Measurements from ENCODE around the gene VSIG4.

VSIG4 gene

GRCh38 chrX:66008328-66008970 lies 31.4 kb downstream of the VSIG4 start:
- no peak for DNase-seq (ENCODE audit: low spot score)

DNA sequence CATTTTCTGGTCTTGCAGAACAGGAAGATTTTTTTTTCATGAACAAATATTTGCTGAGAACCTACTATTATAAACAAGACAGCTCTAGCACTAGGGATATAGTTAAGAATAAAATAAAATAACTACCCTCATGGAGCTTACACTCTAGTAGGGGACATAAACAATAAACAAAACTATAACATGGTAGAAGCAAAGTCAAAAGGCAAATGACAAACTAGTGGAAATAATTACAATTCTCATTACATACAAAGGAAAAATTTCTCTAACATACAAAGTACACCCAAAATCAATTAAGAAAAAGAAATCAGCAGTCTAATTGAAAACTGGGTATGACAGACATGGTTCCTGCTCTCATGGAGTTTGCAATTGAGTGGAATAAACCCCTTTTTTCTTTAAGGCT lies 32.0 kb downstream of the VSIG4 start:
- no peak for DNase-seq (ENCODE audit: low spot score)

DNA sequence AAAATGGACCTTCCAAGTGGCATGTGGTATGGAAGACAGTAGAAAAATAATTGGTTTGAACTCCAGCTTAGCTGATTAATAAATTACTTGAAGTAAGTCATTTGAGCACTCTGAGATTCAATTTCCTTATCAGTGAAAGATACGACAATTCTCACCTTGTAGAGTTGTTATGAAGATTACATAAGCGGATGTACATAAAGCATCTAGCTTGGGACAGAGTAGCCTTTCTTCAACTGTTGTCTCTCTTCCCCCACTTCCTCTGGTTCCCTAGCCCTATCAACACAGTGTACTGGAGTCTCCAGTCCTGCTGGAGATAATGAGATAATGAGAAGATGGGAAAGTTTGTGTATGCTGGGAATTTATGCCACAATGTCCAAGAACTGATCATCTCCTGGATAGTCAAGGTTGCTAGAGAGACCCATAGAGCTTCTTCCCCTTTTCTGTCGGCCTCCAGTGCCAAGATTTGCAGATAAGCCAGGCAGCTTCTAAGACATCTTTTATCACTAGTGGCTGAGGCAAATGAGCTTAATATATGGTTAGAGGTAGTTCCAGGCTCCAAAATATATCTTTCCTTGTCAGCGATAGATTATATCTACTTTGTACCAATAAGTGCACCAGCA lies 33.9 kb downstream of the VSIG4 start:
- DNase-seq (ENCODE audit: low spot score): peak; percentile 32

DNA sequence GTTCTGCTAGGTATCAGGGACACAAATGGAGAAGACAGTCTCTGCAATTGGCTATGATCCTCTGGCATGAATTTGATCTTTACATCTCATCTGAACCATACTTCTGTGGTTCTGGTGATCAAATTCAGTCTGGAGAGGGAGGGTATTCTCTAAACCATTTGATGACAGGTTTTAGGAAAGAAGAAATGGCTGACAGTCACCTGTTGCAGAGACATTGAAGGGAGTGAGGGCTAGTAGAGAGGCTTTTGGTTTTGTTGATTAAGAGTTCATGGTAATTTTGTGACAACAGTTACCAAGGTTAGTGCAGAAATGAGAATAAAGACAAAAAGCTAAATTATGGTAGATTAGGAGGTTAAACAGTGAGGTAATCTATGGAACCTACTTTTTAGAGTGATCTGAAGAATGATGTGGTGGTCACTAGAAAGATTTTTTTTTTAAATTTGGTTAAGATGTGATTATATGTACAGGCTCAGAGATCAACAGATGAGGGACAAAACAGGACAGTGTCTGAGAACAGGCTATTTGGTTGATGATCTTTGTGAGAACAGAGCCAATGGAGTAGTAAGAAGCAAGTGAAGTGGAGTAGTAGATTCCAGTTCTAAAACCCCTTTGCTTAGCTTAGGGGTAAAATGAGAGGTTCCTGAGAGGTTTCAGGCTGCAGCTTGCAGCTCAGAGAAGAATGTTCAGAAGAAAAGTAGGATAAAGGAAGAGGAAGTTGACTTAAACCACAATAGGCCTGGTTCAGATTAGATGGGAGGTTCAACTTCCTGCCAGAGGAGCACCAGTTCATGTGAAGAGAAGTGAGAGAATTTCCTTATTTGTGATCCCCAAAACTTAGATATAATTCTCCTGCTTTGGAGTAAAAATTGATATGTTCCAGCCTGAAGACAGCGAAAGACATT lies 34.7 kb downstream of the VSIG4 start:
- peak; percentile 37 for DNase-seq (ENCODE audit: low spot score)

GRCh38 chrX:66002824-66003680 lies 36.8 kb downstream of the VSIG4 start:
- DNase-seq (ENCODE audit: low spot score): no peak

DNA sequence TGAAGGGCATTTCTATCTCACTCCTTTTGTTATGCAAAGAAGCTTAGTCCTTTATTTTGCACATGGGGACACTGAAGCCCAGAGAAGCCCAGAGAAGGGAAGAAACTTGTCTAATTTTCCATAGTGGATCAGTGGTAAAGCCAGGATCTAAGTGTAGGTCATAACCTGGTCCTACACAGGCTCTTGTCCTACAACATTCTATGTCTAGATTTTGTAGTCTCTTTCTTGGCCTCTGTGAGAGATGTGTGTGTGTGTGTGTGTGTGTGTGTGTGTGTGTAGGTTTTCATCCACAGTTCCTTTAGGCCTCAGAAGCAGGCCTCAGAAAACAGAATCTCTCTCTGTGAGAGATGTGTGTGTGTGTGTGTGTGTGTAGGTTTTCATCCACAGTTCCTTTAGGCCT lies 38.3 kb downstream of the VSIG4 start:
- DNase-seq (ENCODE audit: low spot score): no peak

- no peak for DNase-seq (ENCODE audit: low spot score)
Observed at GRCh38 chrX:66000628-66001272, 39.1 kb downstream of the VSIG4 start.

DNA sequence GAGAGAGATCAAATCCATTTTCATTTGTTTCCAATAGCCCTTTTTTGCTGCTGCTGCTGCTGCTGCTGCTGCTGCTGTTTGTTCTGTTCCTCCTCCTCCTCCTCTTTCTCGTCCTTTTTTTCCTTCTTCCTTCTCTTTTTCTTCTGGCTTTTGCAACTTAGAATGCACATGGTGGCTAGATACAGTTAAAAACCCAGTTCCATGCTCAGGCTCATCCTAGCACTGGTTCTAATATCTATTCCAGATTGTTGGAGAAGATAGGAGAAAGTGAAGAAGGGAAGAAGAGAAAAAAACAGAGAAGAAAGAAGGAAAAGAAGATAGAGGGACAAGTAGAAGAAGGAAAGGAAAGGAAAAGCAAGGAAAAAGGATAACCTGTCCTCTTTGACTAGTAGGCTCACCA lies 39.7 kb downstream of the VSIG4 start:
- no peak for DNase-seq (ENCODE audit: low spot score)

DNA sequence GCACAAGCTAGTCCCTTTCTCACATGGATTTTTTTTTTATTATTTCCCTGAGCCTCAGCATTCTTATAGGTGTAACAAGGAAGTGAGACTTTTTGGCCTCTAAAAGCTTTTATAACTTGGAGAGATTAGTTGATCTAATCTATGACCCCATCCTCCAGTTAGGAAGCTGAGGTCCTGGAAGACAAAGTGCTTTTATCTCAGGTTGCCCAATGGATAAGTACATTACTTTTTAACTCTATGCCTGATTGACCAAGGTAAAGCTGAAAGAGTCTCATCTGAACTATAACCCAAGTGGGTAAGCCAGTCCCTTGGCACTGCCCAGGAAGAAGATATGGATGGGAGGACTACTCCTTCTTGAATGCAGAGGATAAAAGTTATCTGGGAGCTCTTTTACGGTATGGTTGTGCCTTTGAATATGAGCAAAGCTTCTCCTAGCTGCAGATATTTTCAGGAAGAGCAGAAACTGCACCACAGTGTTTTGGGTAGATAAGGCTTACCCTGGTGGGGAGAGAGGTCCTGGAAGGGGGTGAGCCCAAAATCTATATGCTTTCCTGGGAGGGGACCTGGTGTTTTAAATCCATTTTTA lies 40.2 kb downstream of the VSIG4 start:
- DNase-seq (ENCODE audit: low spot score): no peak

DNA sequence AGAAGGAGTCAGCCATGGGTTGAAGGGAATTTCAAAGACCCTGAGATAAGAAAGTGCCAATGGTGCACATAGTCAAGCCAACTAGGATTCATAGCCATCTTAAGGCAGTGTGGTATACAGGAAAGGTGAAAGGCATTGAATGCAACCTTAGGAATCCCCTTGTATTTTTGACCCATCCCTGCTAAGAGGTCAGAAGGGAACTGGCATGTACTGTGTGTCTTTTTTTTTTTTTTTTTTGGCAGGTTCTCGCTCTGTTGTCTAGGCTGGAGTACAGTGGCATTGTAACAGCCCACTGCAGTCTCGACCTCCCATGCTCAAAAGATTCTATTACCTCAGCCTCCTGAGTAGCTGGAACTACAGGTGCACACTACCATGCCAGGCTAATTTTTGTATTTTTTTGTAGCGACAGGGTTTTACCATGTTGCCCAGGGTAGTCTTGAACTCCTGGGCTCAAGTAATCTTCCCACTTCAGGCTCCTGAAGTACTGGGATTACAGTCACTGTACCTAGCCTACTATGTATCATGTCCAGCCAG lies 40.8 kb downstream of the VSIG4 start:
- no peak for DNase-seq (ENCODE audit: low spot score)

DNA sequence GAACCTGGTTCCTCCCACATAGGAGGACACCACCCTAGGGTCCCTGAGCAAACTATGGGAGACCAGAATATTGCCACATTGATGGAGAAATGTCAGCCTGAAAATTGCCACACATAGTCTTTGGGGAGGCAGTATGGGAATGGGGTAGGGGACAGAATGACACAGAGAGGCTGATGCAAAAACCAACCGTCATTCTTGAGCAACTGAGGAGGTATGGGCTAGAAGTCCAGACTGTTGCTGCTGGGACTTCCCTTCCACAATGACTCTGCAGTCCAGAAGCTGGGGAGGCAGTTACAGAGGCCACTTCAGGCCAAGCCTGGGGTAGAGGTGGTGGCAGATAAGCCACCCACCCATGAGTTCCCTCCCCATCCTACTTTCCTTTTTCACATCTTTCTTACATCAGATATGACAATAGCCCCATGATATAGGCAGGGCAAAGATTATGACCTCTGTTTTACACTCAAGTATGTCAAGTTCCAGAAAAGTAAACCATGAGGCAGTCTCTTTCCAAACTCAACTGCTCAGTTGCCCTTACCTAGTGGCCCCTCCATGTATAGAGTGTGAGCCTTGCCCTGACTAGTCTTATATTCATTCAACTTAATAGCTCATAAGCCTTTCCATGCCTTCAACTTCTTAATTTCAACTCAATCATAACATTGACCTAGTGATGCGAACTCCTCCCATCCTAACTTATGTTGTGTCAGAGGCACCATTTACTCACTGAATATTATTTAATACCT lies 41.7 kb downstream of the VSIG4 start:
- DNase-seq (ENCODE audit: low spot score): no peak

- no peak for DNase-seq (ENCODE audit: low spot score)
Observed at GRCh38 chrX:65994519-65995506, 45.1 kb downstream of the VSIG4 start.

GRCh38 chrX:65993915-65994460 lies 45.9 kb downstream of the VSIG4 start:
- DNase-seq (ENCODE audit: low spot score): no peak

DNA sequence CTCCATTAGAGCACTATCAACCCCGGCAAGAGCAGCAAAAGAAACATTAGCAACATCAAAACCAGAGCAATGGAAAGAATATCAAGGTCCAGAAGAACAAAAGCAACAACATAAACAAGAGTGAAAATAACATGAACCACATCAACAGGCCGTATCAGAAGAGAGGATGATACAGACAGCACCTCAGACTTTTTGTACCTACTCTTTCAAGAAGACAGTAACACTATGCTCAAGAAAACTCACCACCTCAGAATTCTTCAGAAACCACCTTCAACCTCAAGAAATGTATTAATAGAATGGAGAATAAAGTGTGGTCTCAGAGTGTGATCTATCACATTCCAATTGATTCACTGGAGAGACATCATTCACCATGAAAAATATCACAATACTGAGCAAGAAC lies 46.5 kb downstream of the VSIG4 start:
- no peak for DNase-seq (ENCODE audit: low spot score)

GRCh38 chrX:65990702-65991101 lies 49.2 kb downstream of the VSIG4 start:
- no peak for DNase-seq (ENCODE audit: low spot score)

DNA sequence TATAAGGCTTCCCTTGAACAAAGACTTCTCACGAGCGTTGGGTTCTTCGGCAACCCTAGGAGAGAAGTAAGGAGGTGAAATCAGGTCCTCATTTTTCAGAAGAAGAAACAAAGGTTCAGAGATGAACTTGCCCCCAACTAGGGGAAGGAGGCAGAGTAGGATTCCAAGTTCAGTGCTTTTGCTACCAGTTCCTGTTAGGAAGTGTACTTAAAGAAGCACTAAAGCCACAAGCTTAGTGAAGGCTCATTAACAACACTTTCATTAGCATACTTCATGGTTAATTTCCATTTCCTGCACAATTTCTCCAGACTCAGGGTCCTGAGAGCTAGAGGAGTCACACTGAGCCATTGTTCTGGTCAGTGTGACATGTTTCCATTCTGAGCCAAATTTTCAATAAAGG lies 52.1 kb downstream of the VSIG4 start:
- DNase-seq (ENCODE audit: low spot score): no peak

- DNase-seq (ENCODE audit: low spot score): peak; percentile 61
Observed at GRCh38 chrX:65985922-65986588, 53.8 kb downstream of the VSIG4 start.

GRCh38 chrX:65985211-65985610 lies 54.7 kb downstream of the VSIG4 start:
- no peak for DNase-seq (ENCODE audit: low spot score)

All from pons (tissue), 1 donor.